ENCODE results near the gene OLFM1.
"Not testable (repeated sequence)": the region's sequence is repeated elsewhere in the genome, so short reads cannot be mapped to it uniquely, and the experiment has no call there.

Gene OLFM1

DNA sequence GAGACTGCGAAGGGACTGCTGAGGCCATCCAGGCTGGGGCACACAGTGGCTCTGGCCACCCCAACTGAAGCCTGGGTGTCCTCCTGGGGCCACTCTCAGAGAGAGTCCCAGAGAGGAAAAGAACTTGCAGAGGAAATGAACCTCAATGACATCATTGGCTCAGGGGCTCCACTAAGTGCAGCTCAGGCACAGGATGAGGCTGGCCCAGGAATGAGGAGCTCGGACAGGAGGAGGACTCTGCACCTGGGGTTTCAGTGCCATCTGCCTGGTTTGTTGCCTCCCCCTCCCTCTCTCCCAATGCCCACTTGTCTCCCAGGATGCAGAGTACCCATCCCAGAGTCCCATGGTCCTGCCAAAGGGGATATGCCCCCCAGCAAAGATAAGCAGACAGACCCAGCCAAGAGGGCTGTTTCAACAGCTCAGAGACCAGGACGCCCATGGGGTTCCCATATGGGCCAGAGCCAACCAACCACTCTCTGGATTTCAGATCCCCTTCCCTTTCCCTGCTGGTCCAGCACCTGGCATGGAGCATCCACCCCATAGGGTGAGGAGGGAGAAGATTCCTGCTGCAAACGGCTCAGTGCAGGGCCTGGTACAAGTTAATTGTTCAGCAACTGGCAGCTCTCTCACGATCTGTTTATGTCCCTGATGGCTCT lies 26.9 kb upstream of the OLFM1 start:
- no peak for DNase-seq

- DNase-seq: no peak
Measured at GRCh38 chr9:135061441-135061840, 26.0 kb upstream of the OLFM1 start.

GRCh38 chr9:135062254-135062653 lies 25.2 kb upstream of the OLFM1 start:
- DNase-seq: no peak

DNA sequence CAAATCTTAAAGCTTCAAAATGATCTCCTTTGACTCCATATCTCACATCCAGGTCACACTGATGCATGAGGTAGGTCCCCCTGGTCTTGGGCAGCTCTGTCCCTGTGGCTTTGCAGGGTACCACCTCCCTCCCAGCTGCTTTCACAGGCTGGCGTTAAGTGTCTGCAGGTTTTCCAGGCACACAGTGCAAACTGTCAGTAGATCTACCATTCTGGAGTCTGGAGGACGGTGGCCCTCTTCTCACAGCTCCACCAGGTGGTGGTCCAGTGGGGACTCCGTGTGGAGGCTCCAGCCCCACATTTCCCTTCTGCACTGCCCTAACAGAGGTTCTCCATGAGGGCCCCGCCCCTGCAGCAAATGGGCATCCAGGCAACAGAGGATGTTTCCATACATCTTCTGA lies 24.0 kb upstream of the OLFM1 start:
- DNase-seq: not testable (repeated sequence)

DNA sequence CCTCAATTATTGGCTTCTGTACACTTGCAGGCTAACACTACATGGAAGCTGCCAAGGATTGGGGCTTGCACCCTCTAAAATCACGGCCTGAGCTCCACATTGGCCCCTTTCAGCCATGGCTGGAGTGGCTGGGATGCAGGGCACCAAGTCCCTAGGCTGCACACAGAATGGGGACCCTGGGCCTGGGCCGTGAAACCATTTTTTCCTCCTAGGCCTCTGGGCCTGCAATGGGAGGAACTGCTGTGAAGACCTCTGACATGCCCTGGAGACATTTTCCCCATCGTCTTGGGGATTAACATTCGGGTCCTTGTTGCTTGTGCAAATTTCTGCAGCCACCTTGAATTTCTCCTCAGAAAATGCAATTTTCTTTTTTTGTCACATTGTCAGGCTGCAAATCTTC lies 23.6 kb upstream of the OLFM1 start:
- not testable (repeated sequence) for DNase-seq

- DNase-seq: no peak
Measured at GRCh38 chr9:135065151-135065550, 22.3 kb upstream of the OLFM1 start.

DNA sequence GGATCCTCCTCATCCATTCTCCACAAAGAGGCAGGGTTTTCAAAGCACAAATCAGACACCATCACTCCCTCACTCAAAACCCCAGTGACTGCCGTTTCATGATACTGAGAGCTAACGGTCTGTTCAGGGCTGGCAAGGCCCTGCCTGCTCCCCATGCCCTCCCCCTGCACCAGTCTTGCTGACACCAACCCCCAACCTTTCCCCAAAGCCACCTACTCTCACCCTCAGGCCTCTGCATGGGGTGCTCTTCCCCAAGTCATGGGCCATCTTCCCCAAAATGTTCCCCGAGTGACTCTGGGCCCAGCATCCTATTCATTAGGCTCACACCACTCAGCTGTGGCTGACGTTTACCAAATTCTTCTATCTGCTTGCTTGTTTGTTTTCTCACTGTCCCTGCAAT lies 21.7 kb upstream of the OLFM1 start:
- DNase-seq: no peak

DNA sequence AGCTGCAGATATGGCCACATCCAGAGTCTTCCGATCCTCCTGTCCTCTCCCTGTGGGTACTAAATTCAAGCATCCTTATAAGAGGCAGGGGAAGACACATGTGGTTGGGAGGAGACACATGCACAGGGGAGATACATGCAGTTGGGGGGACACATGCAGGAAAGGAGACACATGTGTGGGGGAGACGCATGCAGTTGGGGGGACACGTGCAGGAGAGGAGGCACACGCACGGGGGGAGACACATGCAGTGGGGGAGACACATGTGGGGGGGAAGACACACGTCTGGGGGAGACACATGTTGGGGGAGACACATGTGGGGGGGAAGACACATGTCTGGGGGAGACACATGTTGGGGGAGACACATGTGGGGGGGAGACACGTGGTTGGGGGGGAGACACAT lies 21.2 kb upstream of the OLFM1 start:
- no peak for DNase-seq

DNA sequence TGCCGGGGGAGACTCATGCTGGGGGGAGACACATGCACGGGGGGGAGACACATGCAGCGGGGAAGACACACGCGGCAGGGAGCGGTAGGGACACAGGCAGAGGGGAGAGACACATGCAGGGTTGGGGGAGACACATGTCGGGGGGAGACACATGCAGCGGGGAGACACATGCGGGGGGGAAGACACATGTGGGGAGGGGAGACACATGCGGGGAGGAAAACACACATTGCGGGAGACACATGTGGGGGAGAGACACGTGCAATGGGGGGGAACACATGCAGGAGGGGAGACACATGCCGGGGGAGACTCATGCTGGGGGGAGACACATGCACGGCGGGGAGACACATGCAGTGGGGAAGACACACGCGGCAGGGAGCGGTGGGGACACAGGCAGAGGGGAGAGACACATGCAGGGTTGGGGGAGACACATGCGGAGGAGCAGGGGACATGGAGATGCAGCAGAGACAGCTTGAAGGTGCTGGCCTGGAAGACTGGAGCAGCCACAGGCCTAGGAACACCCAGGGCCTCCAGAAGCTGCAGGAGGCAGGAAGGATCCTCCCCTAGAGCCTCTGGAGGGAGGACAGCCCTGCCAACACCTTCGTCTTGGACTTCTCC lies 20.3 kb upstream of the OLFM1 start:
- no peak for DNase-seq

GRCh38 chr9:135068776-135069415 lies 18.6 kb upstream of the OLFM1 start:
- no peak for DNase-seq

DNA sequence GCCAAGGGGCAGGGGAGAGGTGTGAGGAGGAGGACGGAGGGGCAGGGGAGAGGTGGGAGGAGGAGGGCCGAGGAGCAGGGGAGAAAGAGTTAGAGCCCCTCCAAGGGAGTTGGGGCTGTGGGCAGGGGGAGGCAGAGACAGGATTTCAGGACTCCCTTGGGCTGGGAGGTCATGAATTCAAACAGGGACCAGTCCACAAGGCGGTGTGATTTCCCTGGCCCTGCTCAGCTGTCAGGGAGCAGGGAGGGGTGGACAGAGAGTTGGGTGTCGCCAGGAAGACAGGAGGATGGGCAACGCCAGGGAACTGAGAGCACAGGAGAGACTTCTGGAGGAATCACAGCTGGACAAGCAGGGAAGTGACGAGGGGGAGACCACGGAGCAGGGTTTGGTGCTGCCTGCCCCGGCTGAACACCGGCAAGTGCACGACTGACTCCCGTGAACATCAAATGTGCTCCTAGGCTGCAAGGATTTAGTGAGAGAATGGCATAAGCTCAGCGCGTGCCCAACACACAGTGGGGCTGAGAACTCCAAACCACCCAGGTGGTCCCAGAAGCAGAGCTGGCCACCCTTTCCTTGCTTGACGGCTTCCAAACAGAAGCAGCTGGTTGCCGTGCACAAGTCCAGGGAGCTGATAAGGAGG lies 17.8 kb upstream of the OLFM1 start:
- DNase-seq: no peak

DNA sequence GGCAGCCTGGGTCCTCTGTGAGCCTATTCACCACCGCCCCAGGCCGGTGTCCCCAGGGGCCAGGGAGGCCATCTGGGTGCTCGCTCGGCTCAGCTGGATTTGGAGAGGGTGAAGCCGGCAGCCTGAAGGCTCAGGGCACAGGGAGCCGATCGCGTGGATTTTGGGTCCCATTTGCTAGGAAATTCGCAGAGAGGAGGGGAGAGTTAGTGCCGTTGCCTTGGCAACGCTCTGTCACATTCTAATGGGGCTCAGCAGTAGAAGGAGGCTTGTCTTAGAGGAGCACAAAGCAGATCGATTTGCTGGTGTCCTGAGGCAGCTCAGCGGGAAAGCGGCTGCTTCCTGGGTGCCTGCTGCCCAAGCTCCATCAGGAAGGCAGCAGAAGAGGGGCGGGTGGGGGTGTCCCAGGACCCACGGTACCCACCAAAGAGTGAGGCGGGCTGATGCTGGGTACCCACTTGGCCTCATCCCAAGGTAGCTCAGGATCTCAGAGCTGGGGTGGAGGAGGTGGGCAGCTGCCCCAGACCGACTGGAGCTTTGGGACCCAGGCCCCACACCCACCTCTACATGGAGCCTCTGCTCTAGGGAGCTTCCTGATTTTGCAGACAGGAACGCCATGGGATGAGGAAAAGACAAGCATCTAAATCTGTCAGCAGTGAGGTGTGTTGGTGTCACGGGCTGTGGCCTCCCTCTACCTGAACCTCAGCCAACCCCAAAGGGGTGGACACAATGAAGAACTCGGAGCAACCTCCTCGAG lies 17.1 kb upstream of the OLFM1 start:
- no peak for DNase-seq

DNA sequence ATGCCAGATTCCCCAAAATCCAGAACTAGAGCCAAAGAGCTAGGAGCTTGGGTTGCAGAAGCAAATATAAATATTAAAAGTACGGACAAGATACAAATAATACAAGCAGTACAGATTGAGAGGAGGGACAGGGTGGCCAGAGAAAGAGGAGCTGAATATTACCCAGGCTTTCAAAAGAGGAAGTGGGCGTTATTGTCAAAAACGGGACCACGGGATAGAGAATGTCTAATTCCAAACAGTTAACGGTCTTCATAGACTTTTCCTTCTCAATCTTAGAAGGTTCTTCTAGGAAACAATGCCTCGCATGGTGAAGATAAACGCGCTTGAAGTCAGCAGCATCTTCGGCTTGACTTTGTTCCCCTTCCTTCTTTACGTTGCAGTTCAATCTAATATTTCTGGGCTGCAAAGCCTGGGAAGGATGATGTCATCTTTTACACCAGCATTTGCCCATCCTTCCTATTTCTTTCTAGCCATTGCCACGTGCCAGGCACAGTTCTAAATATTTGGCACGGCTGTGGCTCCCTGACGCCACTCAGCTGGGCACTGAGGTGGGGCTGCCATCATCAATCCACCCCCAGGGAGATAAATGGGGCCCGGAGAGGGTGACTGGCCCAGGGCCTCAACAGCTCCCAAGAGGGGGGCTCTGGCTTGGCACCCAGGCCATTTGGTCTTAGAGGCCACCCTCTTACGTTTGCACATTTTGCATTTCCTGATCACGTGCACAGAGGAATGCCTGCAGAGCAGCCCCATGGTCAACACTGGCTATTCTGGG lies 16.3 kb upstream of the OLFM1 start:
- DNase-seq: no peak

GRCh38 chr9:135073081-135073740 lies 14.3 kb upstream of the OLFM1 start:
- DNase-seq: no peak

DNA sequence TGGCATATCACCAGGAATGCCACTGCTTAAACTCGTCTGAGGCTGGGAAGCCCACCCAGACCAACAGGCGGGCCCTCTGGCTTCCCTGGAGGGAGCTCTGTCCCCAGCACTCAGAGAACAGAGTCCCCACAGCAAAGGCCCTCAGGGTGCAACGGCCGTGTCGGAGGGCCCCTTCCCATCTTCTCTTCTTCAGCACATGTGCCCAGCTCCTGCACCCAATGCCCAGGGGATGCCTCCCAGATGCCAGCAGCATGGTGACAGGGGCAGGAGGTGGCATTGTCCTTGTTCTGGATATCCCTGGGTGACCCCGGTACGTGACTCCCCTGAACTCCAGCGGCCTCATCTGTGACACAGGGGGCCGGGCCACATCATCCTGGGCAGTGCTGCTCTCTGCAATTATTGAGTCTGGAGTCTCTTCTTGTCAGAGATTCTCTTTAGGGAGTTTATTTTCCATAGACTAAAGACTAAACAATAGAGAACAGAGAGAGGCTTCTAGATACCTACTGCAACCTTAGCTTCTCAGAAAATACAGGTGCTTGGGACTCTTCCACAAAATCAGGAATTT lies 13.6 kb upstream of the OLFM1 start:
- no peak for DNase-seq

GRCh38 chr9:135074354-135075233 lies 12.9 kb upstream of the OLFM1 start:
- no peak for DNase-seq

DNA sequence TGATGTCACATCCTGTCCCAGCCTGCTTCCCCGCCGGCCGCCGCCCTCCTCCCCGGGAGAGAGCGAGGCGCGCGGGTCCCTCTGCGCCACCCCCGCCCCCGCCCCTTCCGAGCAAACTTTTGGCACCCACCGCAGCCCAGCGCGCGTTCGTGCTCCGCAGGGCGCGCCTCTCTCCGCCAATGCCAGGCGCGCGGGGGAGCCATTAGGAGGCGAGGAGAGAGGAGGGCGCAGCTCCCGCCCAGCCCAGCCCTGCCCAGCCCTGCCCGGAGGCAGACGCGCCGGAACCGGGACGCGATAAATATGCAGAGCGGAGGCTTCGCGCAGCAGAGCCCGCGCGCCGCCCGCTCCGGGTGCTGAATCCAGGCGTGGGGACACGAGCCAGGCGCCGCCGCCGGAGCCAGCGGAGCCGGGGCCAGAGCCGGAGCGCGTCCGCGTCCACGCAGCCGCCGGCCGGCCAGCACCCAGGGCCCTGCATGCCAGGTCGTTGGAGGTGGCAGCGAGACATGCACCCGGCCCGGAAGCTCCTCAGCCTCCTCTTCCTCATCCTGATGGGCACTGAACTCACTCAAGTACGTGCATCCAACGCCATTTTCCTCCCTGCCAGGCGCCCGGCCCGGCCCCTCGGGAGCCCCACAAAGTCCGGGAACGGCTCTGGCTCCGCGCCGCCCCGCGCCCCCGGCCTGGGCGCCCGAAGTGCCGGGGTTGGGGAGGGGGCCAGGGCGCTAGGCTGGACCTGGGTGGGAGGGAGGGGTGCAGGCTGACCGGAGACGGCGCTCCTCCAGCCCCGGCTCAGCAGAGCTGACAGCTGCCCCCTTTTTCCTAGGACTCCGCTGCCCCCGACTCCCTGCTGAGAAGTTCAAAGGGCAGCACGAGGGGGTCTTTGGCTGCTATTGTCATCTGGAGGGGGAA lies 12.0 kb upstream of the OLFM1 start:
- DNase-seq: peak; percentile 23

DNA sequence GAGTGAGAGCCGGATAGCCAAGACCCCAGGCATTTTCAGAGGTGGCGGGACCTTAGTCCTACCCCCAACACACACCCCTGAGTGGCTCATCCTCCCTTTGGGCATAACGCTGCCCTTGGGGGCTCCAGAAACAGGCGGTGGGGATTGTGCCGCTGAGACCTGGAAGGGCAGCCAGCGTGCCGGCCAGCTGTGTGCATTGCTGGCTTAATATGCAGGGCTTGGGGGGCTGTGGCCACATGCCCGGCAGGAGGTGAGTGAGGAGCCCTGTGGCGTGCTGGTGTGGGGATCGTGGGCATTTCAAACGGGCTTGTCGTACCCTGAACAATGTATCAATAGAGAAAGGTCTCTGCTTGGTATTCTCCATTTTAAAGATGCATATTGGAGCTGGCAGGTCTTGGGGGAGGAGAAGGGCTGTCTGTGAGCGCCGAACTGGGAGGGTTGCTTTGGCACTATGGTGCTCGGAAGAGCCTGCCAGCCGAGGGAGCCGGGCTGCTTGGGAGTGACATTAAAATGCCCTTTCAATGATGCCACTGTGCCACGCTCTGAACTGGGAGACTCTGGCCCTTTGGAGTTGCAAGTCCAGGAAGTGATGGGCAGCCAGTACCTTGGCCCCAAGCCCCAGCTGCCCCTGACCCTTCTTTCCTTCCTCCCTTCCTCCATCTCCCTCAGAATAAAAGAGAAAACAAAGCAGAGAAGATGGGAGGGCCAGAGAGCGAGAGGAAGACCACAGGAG lies 11.2 kb upstream of the OLFM1 start:
- DNase-seq: no peak

All from fibroblast of skin of back (primary cell).